HTR-8/SVneo (cell line): Measurements from ENCODE around the gene TET2.
"Not testable (repeated sequence)": the region's sequence is repeated elsewhere in the genome, so short reads cannot be mapped to it uniquely, and the experiment has no call there.

Experiments used
- DNase-seq: peaks from one replicate; pipeline ENCODE4 v3.0.0; 2011; ENCODE audit warnings: low spot score, mixed read lengths; ENCODE audit not compliant: insufficient read length
- FAIRE-seq: peaks from 2 replicates; lab custom pipeline; 2011; peaks lifted over from hg19 to GRCh38; lab: Jason Lieb, UNC

The TET2 gene

GRCh38 chr4:105277702-105278101 lies 131.0 kb downstream of the TET2 start:
- DNase-seq (no peak), FAIRE-seq (no peak)

- no peak for FAIRE-seq
Measured at GRCh38 chr4:105279314-105279713, 132.6 kb downstream of the TET2 start.

GRCh38 chr4:105280338-105281123 lies 133.9 kb downstream of the TET2 start:
- no peak for DNase-seq
- FAIRE-seq = no peak

More at GRCh38 chr4:105279314-105279713, 132.6 kb downstream of the TET2 start:
- DNase-seq = no peak

- DNase-seq (no peak), FAIRE-seq (no peak)
Measured at GRCh38 chr4:105281124-105281415, 134.4 kb downstream of the TET2 start.

GRCh38 chr4:105282489-105282888 lies 135.8 kb downstream of the TET2 start:
- DNase-seq (no peak), FAIRE-seq (no peak)

- DNase-seq (no peak), FAIRE-seq (no peak)
Measured at GRCh38 chr4:105283501-105283900, 136.8 kb downstream of the TET2 start.

- FAIRE-seq = no peak
- DNase-seq = no peak
Measured at GRCh38 chr4:105288121-105288520, 141.4 kb downstream of the TET2 start.

GRCh38 chr4:105291925-105292324 lies 145.2 kb downstream of the TET2 start:
- FAIRE-seq = no peak
- DNase-seq = no peak

GRCh38 chr4:105293360-105293759 lies 146.7 kb downstream of the TET2 start:
- FAIRE-seq = no peak
- DNase-seq = no peak

- FAIRE-seq = no peak
- DNase-seq = no peak
Measured at GRCh38 chr4:105296672-105297071, 150.0 kb downstream of the TET2 start.

- DNase-seq, FAIRE-seq: not testable (repeated sequence)
Measured at GRCh38 chr4:105299027-105299426, 152.4 kb downstream of the TET2 start.

- DNase-seq = no peak
- FAIRE-seq = no peak
Measured at GRCh38 chr4:105304085-105304484, 157.4 kb downstream of the TET2 start.

- FAIRE-seq = no peak
- no peak for DNase-seq
Measured at GRCh38 chr4:105305019-105305836, 158.6 kb downstream of the TET2 start.

- FAIRE-seq (no peak), DNase-seq (no peak)
Measured at GRCh38 chr4:105306158-105306781, 159.6 kb downstream of the TET2 start.

GRCh38 chr4:105306820-105307219 lies 160.1 kb downstream of the TET2 start:
- DNase-seq = no peak
- no peak for FAIRE-seq

- no peak for FAIRE-seq
- no peak for DNase-seq
Measured at GRCh38 chr4:105318486-105318885, 171.8 kb downstream of the TET2 start.

- no peak for FAIRE-seq
- DNase-seq = no peak
Measured at GRCh38 chr4:105327222-105327621, 180.5 kb downstream of the TET2 start.

GRCh38 chr4:105327956-105328355 lies 181.3 kb downstream of the TET2 start:
- DNase-seq = no peak
- no peak for FAIRE-seq

GRCh38 chr4:105329081-105329480 lies 182.4 kb downstream of the TET2 start:
- FAIRE-seq (no peak), DNase-seq (no peak)
